H9 (cell line): ENCODE data around the gene SOX12. TPM values are rescaled to one million over a fixed set of nuclear protein-coding genes. Genes with fewer than 3 reads are reported as not detected.
A peak's percentile ranks its signal among the peaks of the same experiment; 100 is the strongest.

ENCODE experiments used
- DNase-seq: peaks from one replicate; pipeline ENCODE4 v3.0.0-alpha.2; 2017
- H2AFZ ChIP-seq: one replicate; pipeline ENCODE4 v1.6.1; 2013; ENCODE audit warnings: mild to moderate bottlenecking, low read length, control low read depth, moderate library complexity
- H2AK5ac ChIP-seq: 2 replicates; pipeline ENCODE4 v1.6.1; 2013; ENCODE audit warnings: low read length, control low read depth, mixed read lengths; ENCODE audit not compliant: insufficient read length
- H2BK120ac ChIP-seq: one replicate; pipeline ENCODE4 v1.6.1; 2013; ENCODE audit warnings: low read depth, mild to moderate bottlenecking, low read length, control low read depth, inconsistent platforms; ENCODE audit not compliant: poor library complexity, severe bottlenecking
- H2BK12ac ChIP-seq: 2 replicates; pipeline ENCODE4 v1.6.1; 2013; ENCODE audit warnings: low read length, control low read depth, mixed read lengths, low read depth; ENCODE audit not compliant: insufficient read length
- H2BK15ac ChIP-seq: 2 replicates; pipeline ENCODE4 v1.6.1; 2013; ENCODE audit warnings: low read depth, low read length, control low read depth
- H2BK20ac ChIP-seq: one replicate; pipeline ENCODE4 v1.6.1; 2013; ENCODE audit warnings: low read depth, mild to moderate bottlenecking, low read length, control low read depth, inconsistent platforms; ENCODE audit not compliant: poor library complexity, severe bottlenecking
- H2BK5ac ChIP-seq: 2 replicates; pipeline ENCODE4 v1.6.1; 2013; ENCODE audit warnings: low read length, control low read depth, mixed read lengths; ENCODE audit not compliant: insufficient read length
- H3K14ac ChIP-seq: 2 replicates; pipeline ENCODE4 v1.6.1; 2013; ENCODE audit warnings: low read length, control low read depth; ENCODE audit not compliant: insufficient read depth
- H3K18ac ChIP-seq: 2 replicates; pipeline ENCODE4 v1.6.1; 2013; ENCODE audit warnings: low read depth, mild to moderate bottlenecking, mixed read lengths, low read length, control low read depth; ENCODE audit not compliant: insufficient read length
- H3K23ac ChIP-seq: 2 replicates; pipeline ENCODE4 v1.6.1; 2013; ENCODE audit warnings: low read length, control low read depth, mixed read lengths, low read depth; ENCODE audit not compliant: insufficient read length
- H3K23me2 ChIP-seq: 2 replicates; pipeline ENCODE4 v1.6.1; 2013; ENCODE audit warnings: low read depth, mild to moderate bottlenecking, mixed read lengths, low read length, control low read depth; ENCODE audit not compliant: insufficient read length, poor library complexity, severe bottlenecking
- H3K27ac ChIP-seq: 2 replicates; pipeline ENCODE4 v1.5.1; 2013; ENCODE audit warnings: low read length, control low read depth, mixed read lengths, low read depth; ENCODE audit not compliant: insufficient read length
- H3K27me3 ChIP-seq: 2 replicates; pipeline ENCODE4 v1.6.1; 2013; ENCODE audit warnings: low read length, control low read depth, inconsistent platforms; ENCODE audit not compliant: insufficient read depth
- H3K4ac ChIP-seq: 2 replicates; pipeline ENCODE4 v1.6.1; 2013; ENCODE audit warnings: low read depth, mild to moderate bottlenecking, control low read depth, inconsistent platforms, low read length, moderate library complexity
- H3K4me1 ChIP-seq: 2 replicates; pipeline ENCODE4 v1.6.1; 2013; ENCODE audit warnings: low read length, control low read depth, inconsistent platforms; ENCODE audit not compliant: insufficient read depth
- H3K4me2 ChIP-seq: 2 replicates; pipeline ENCODE4 v1.6.1; 2013; ENCODE audit warnings: low read length, control low read depth, mixed read lengths; ENCODE audit not compliant: insufficient read length, insufficient read depth
- H3K56ac ChIP-seq: 2 replicates; pipeline ENCODE4 v1.6.1; 2013; ENCODE audit warnings: low read depth, mild to moderate bottlenecking, mixed read lengths, low read length, control low read depth; ENCODE audit not compliant: insufficient read length
- H3K79me1 ChIP-seq: 2 replicates; pipeline ENCODE4 v1.6.1; 2013; ENCODE audit warnings: low read depth, mild to moderate bottlenecking, moderate library complexity, low read length, control low read depth, inconsistent platforms; ENCODE audit not compliant: insufficient read depth, poor library complexity, severe bottlenecking
- H3K79me2 ChIP-seq: 2 replicates; pipeline ENCODE4 v1.6.1; 2013; ENCODE audit warnings: low read length, control low read depth, inconsistent platforms; ENCODE audit not compliant: insufficient read depth
- H3K9ac ChIP-seq: 2 replicates; pipeline ENCODE4 v1.6.1; 2013; ENCODE audit warnings: low read length, control low read depth, mixed read lengths; ENCODE audit not compliant: insufficient read length; ENCODE audit errors: extremely low read depth
- H3K9me3 ChIP-seq: one replicate; pipeline ENCODE4 v1.6.1; 2013; ENCODE audit warnings: low read depth, low read length, inconsistent platforms; ENCODE audit not compliant: control insufficient read depth
- H3T11ph ChIP-seq: one replicate; pipeline ENCODE4 v1.6.1; 2013; ENCODE audit warnings: mild to moderate bottlenecking, low read length, control low read depth, inconsistent platforms
- H4K20me1 ChIP-seq: one replicate; pipeline ENCODE4 v1.6.1; 2013; ENCODE audit not compliant: control insufficient read depth, insufficient read length, insufficient read depth
- H4K5ac ChIP-seq: 2 replicates; pipeline ENCODE4 v1.6.1; 2013; ENCODE audit warnings: low read depth, mild to moderate bottlenecking, mixed read lengths, low read length, control low read depth; ENCODE audit not compliant: insufficient read length
- H4K8ac ChIP-seq: replicated peaks from 2 replicates; pipeline ENCODE4 v1.6.1; 2013; ENCODE audit warnings: low read length, control low read depth, mixed read lengths, low read depth; ENCODE audit not compliant: insufficient read length
- H4K91ac ChIP-seq: 2 replicates; pipeline ENCODE4 v1.6.1; 2013; ENCODE audit warnings: low read depth, mild to moderate bottlenecking, moderate library complexity, mixed read lengths, low read length, control low read depth; ENCODE audit not compliant: insufficient read length
- H3K27ac Mint-ChIP-seq, 3 experiments: 2 replicates in 2 of 3; 3 replicates in 1 of 3; pipeline ENCODE4 v1.8.0; 2020 to 2021; ENCODE audit warnings: mixed read lengths in 3 of 3, mild to moderate bottlenecking in 1 of 3, moderate library complexity in 1 of 3
- H3K27me3 Mint-ChIP-seq: 2 replicates; pipeline ENCODE4 v1.8.0; 2021; ENCODE audit warnings: low read depth, mild to moderate bottlenecking, moderate library complexity, mixed read lengths
- H3K36me3 Mint-ChIP-seq, 3 experiments: 2 replicates in 2 of 3; 3 replicates in 1 of 3; pipeline ENCODE4 v1.8.0; 2020 to 2021; ENCODE audit warnings: low read depth in 3 of 3, mixed read lengths in 3 of 3; ENCODE audit not compliant: insufficient read depth in 1 of 3
- H3K4me1 Mint-ChIP-seq, 2 experiments: 2 replicates each; pipeline ENCODE4 v1.8.0; 2020; ENCODE audit warnings: mixed read lengths in 2 of 2
- H3K4me3 Mint-ChIP-seq, 2 experiments: 2 replicates in 1 of 2; 3 replicates in 1 of 2; pipeline ENCODE4 v1.8.0; 2020 to 2021; ENCODE audit warnings: mild to moderate bottlenecking in 2 of 2, mixed read lengths in 2 of 2, moderate library complexity in 1 of 2
- H3K9me3 Mint-ChIP-seq, 2 experiments: 2 replicates in 1 of 2; 3 replicates in 1 of 2; pipeline ENCODE4 v1.8.0; 2020; ENCODE audit warnings: mild to moderate bottlenecking in 2 of 2, mixed read lengths in 2 of 2, moderate library complexity in 1 of 2
- CTCF ChIP-seq: fragments of 200-600 bp; sonication (generic); conservative IDR thresholded peaks from 3 replicates; pipeline ENCODE4 v1.8.0; 2021; ENCODE audit warnings: antibody characterized with exemption, mild to moderate bottlenecking
- WGBS: extraction: QIAGEN DNeasy Blood & Tissue Kit; methylation state at CpG from one replicate; pipeline ENCODE4 v1.1.7; 2013; ENCODE audit warnings: missing lambda C conversion rate, low lambda C conversion rate, mixed read lengths; ENCODE audit not compliant: insufficient read length; ENCODE audit errors: extremely low coverage; 5-methylcytosine and 5-hydroxymethylcytosine counted together
- total RNA-seq: library from RNA; stranded (reverse); gene quantifications from 2 replicates; pipeline ENCODE4 v1.2.1, GENCODE V29; 2021

Gene SOX12
- total RNA-seq, 1 experiment from 2014 or later, result 54.4 TPM

- WGBS, result no CpG with 5 or more reads among the region's 88 CpGs
Observed at GRCh38 chr20:278607-279571, 46.5 kb upstream of the SOX12 start.

More at GRCh38 chr20:278607-279571, 46.5 kb upstream of the SOX12 start:
- Mint-ChIP-seq H3K4me3 (peak overlapping the region; percentile 58 to 70), H3K27me3 (no peaks in the 10 kb centered on the region; the same call in 1 of the 2 replicates), H3K36me3 (peaks cover 38 to 65% (median 42%) of the 10 kb centered on the region in 3 experiments), H3K9me3 (peaks cover 2 to 6% of the 10 kb centered on the region in 2 experiments; a peak in 3 of 5 replicates), H3K4me1 (peaks cover 5 to 7% of the 10 kb centered on the region in 2 experiments), H3K27ac (peak overlapping the region in 2 of 3 experiments; percentile 82 to 88; a peak in 1 of 7 replicates)
- Histone ChIP-seq H3K4me2 (peak overlapping the region; percentile 2), H3K23ac (no peak overlapping the region), H4K91ac (no peak overlapping the region), H2BK5ac (no peak overlapping the region), H3K27me3 (no peaks in the 10 kb centered on the region), H3K9me3 (no peaks in the 10 kb centered on the region), H3K23me2 (no peaks in the 10 kb centered on the region), H2BK15ac (no peak overlapping the region), H3K18ac (no peak overlapping the region), H3K56ac (no peak overlapping the region), H3K27ac (no peak overlapping the region), H3K4me1 (0 out of 2 replicates have a peak, but pooled peaks cover 4% of the 10 kb centered on the region), H3K79me1 (no peaks in the 10 kb centered on the region), H3K9ac (no peak overlapping the region), H4K20me1 (no peaks in the 10 kb centered on the region), H3T11ph (no peak overlapping the region), H2BK20ac (no peak overlapping the region), H2BK12ac (no peak overlapping the region), H3K4ac (no peak overlapping the region), H2AFZ (no peak overlapping the region), H2AK5ac (no peak overlapping the region), H4K8ac (no peak overlapping the region), H2BK120ac (no peak overlapping the region), H3K14ac (no peak overlapping the region), H4K5ac (no peak overlapping the region), H3K79me2 (no peaks in the 10 kb centered on the region)
- DNase-seq, result peak; percentile 81
- TF ChIP-seq CTCF, result peak; percentile 49; the same call in 2 of the 3 replicates
